SU-DHL-6 (cell line): Measurements from ENCODE around the gene COL5A1.

Experiments used
- H2AFZ ChIP-seq: fragments of 200-600 bp; sonication (generic); 2 replicates; pipeline ENCODE4 v1.6.1; 2014; ENCODE audit warnings: low read depth, mild to moderate bottlenecking, moderate library complexity, mixed read lengths, antibody characterized with exemption, low read length; ENCODE audit not compliant: severe bottlenecking
- H3F3A ChIP-seq: fragments of 200-600 bp; shearing (Covaris generic); 2 replicates; pipeline ENCODE4 v1.6.0; 2016; ENCODE audit warnings: antibody characterized with exemption, mild to moderate bottlenecking; ENCODE audit not compliant: insufficient read depth
- H3K27ac ChIP-seq: fragments of 200-600 bp; sonication (generic); 2 replicates; pipeline ENCODE4 v1.5.1; 2016; ENCODE audit warnings: low read depth, mild to moderate bottlenecking, low read length, moderate library complexity, mixed read lengths
- H3K27me3 ChIP-seq: fragments of 200-600 bp; sonication (generic), shearing (Covaris generic); 2 replicates; pipeline ENCODE4 v1.6.0; 2014; ENCODE audit warnings: mild to moderate bottlenecking, low read length
- H3K36me3 ChIP-seq: fragments of 200-600 bp; sonication (generic); 2 replicates; pipeline ENCODE4 v1.6.1; 2014; ENCODE audit warnings: mild to moderate bottlenecking, low read length, mixed read lengths
- H3K4me2 ChIP-seq: fragments of 300-600, 200-600 bp; shearing (Covaris generic), sonication (generic); 2 replicates; pipeline ENCODE4 v1.6.0; 2014; ENCODE audit warnings: low read length, low read depth, mild to moderate bottlenecking; ENCODE audit not compliant: poor library complexity, severe bottlenecking
- H3K4me3 ChIP-seq: fragments of 200-600 bp; sonication (generic); 2 replicates; pipeline ENCODE4 v1.5.1; 2014; ENCODE audit warnings: antibody characterized with exemption, low read length, mild to moderate bottlenecking, mixed read lengths; ENCODE audit not compliant: insufficient read depth, poor library complexity, severe bottlenecking
- H3K79me2 ChIP-seq: fragments of 200-600 bp; sonication (generic); 2 replicates; pipeline ENCODE4 v1.6.1; 2014; ENCODE audit warnings: mild to moderate bottlenecking, low read length, moderate library complexity; ENCODE audit not compliant: insufficient read depth
- H3K9ac ChIP-seq: fragments of 200-600 bp; sonication (generic); 2 replicates; pipeline ENCODE4 v1.7.0; 2014; ENCODE audit warnings: mild to moderate bottlenecking, low read length
- H3K9me2 ChIP-seq: fragments of 200-600 bp; sonication (generic); replicated peaks from 2 replicates; pipeline ENCODE4 v1.6.1; 2014; ENCODE audit warnings: low read length; ENCODE audit not compliant: insufficient read depth
- H3K9me3 ChIP-seq: fragments of 200-600 bp; sonication (generic); 2 replicates; pipeline ENCODE4 v1.6.1; 2014; ENCODE audit warnings: low read length, mixed read lengths; ENCODE audit not compliant: insufficient read depth
- H4K20me1 ChIP-seq: fragments of 200-600 bp; sonication (generic); 2 replicates; pipeline ENCODE4 v1.6.1; 2014; ENCODE audit warnings: low read depth, mild to moderate bottlenecking, antibody characterized with exemption, low read length, moderate library complexity, mixed read lengths
- CTCF ChIP-seq: fragments of 200-600 bp; sonication (generic); IDR thresholded peaks from one replicate; pipeline ENCODE4 v1.5.1; 2017; ENCODE audit warnings: antibody characterized with exemption, mild to moderate bottlenecking, low read length, moderate library complexity; ENCODE audit not compliant: insufficient read depth, poor library complexity, severe bottlenecking
- EZH2phosphoT487 ChIP-seq: fragments of 200-600 bp; sonication (generic), shearing (Covaris generic); conservative IDR thresholded peaks from 2 replicates; pipeline ENCODE4 v1.6.1; 2018; ENCODE audit warnings: mild to moderate bottlenecking, antibody characterized with exemption, low read length, moderate library complexity, mixed read lengths

Gene COL5A1

DNA sequence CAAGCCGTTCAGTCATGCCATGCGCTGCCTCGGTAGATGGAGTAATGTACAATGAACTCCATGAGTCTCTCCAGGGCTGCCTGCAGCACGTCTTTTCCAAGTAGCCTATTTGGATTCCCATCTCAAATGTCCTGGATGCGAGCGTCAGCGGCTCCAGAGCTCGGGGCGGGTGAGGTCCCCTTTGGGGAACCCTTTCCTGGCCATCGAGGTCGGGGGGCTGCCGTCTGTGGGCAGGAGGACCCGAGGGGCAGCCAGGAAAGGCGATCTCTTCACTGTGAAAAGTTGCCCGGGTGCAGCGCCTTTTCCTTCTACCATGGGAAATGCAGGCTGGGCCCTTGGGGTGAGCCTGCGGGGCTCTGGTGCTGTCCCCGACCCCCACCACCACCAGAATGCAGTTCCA lies 202.1 kb downstream of the COL5A1 start:
- Histone ChIP-seq H3K36me3 (no peaks in the 10 kb centered on the region), H3F3A (no peaks in the 10 kb centered on the region), H3K9me3 (no peaks in the 10 kb centered on the region), H3K4me2 (no peak overlapping the region), H4K20me1 (no peaks in the 10 kb centered on the region), H3K9me2 (no peaks in the 10 kb centered on the region), H2AFZ (no peak overlapping the region), H3K9ac (no peak overlapping the region), H3K4me3 (no peak overlapping the region), H3K79me2 (no peaks in the 10 kb centered on the region), H3K27ac (no peak overlapping the region), H3K27me3 (no peaks in the 10 kb centered on the region)
- no peak for TF ChIP-seq CTCF
- no peak for TF ChIP-seq EZH2phosphoT487

DNA sequence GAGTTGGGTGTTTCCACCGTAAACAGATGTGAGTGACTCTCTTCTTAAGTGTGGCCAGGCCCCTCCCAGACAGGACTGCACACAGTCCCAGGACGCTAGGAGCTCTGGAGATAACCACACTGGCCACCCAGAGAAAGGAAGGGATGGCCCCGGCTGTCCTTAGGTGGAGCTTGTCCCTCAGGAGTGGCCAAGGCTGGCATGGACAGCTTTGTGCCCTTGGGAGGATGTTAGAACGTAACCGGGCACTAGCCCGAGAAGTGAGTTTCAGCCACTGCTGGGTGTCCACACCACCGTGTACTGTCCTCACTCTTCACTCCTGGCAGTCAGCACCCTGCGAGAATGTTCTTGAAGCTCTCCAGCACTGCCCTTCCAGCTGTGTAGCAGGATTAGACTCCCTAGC lies 203.2 kb downstream of the COL5A1 start:
- Histone ChIP-seq H3F3A (no peaks in the 10 kb centered on the region), H3K9me2 (no peaks in the 10 kb centered on the region), H3K36me3 (no peaks in the 10 kb centered on the region), H3K4me3 (no peak overlapping the region), H3K27ac (no peak overlapping the region), H3K9ac (no peak overlapping the region), H3K4me2 (no peak overlapping the region), H4K20me1 (no peaks in the 10 kb centered on the region), H3K79me2 (no peaks in the 10 kb centered on the region), H3K27me3 (no peaks in the 10 kb centered on the region), H2AFZ (no peak overlapping the region), H3K9me3 (no peaks in the 10 kb centered on the region)
- TF ChIP-seq CTCF, result no peak
- TF ChIP-seq EZH2phosphoT487, result no peak

DNA sequence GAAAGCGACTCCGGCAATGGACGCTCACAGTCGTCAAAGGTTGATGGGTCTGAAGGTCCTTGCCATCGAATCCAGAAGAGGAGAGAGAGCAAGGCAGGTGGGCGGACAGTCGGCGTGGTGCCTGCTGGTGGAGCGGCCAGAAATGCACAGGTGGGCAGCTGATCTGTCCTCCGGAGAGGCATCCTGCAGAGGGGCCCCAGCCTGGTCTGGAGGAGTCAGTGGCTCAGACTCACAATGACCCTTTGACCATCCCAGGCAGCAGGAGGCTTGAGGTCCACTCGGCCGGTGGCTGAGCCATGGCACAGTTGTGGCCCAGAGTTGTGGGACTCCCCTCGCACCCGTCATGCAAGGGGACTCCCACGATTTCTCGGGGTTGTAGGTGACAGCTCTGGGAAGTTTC lies 204.6 kb downstream of the COL5A1 start:
- H3K27ac ChIP-seq, result no peak overlapping the region
- H3K4me2 ChIP-seq, result no peak overlapping the region
- H2AFZ ChIP-seq, result no peak overlapping the region
- H3F3A ChIP-seq, result no peaks in the 10 kb centered on the region
- peaks cover 6% of the 10 kb centered on the region; the same call in 1 of the 2 replicates for H3K9me3 ChIP-seq
- no peaks in the 10 kb centered on the region for H3K27me3 ChIP-seq
- no peak overlapping the region for H3K9ac ChIP-seq
- no peaks in the 10 kb centered on the region for H3K9me2 ChIP-seq
- no peaks in the 10 kb centered on the region for H4K20me1 ChIP-seq
- no peaks in the 10 kb centered on the region for H3K79me2 ChIP-seq
- no peak overlapping the region for H3K4me3 ChIP-seq
- H3K36me3 ChIP-seq, result no peaks in the 10 kb centered on the region
- TF ChIP-seq CTCF, result no peak
- TF ChIP-seq EZH2phosphoT487, result no peak
